ENCODE measurements around the gene VSTM2L.

VSTM2L gene

GRCh38 chr20:37879843-37880242 lies 23.1 kb upstream of the VSTM2L start:
- H3K27ac ChIP-seq (ENCODE audit: low read depth, low read length) = no peak overlapping the region
- H3K4me1 ChIP-seq (ENCODE audit: control insufficient read depth, insufficient read depth, low read length) = no peaks in the 10 kb centered on the region
- H3K9me3 ChIP-seq (ENCODE audit: control insufficient read depth, insufficient read depth, low read length) = no peaks in the 10 kb centered on the region

GRCh38 chr20:37880726-37881591 lies 22.0 kb upstream of the VSTM2L start:
- no peaks in the 10 kb centered on the region for H3K36me3 ChIP-seq (ENCODE audit: control insufficient read depth, insufficient read depth, low read length)
- no peaks in the 10 kb centered on the region for H3K4me1 ChIP-seq (ENCODE audit: control insufficient read depth, insufficient read depth, low read length)
- H3K27ac ChIP-seq (ENCODE audit: low read depth, low read length) = no peak overlapping the region
- no peak overlapping the region for H3K4me3 ChIP-seq (ENCODE audit: low read depth, low read length)
- no peaks in the 10 kb centered on the region for H3K27me3 ChIP-seq (ENCODE audit: control insufficient read depth, insufficient read depth, low read length)
- H3K9me3 ChIP-seq (ENCODE audit: control insufficient read depth, insufficient read depth, low read length) = no peaks in the 10 kb centered on the region
- H3K9ac ChIP-seq (ENCODE audit: low read depth, low read length) = no peak overlapping the region

More at GRCh38 chr20:37879843-37880242, 23.1 kb upstream of the VSTM2L start:
- Histone ChIP-seq H3K9ac (ENCODE audit: low read depth, low read length) (no peak overlapping the region), H3K36me3 (ENCODE audit: control insufficient read depth, insufficient read depth, low read length) (no peaks in the 10 kb centered on the region), H3K27me3 (ENCODE audit: control insufficient read depth, insufficient read depth, low read length) (no peaks in the 10 kb centered on the region), H3K4me3 (ENCODE audit: low read depth, low read length) (no peak overlapping the region)

- H3K9me3 ChIP-seq (ENCODE audit: control insufficient read depth, insufficient read depth, low read length) = no peaks in the 10 kb centered on the region
- H3K36me3 ChIP-seq (ENCODE audit: control insufficient read depth, insufficient read depth, low read length) = no peaks in the 10 kb centered on the region
- no peak overlapping the region for H3K9ac ChIP-seq (ENCODE audit: low read depth, low read length)
- no peaks in the 10 kb centered on the region for H3K27me3 ChIP-seq (ENCODE audit: control insufficient read depth, insufficient read depth, low read length)
- no peak overlapping the region for H3K4me3 ChIP-seq (ENCODE audit: low read depth, low read length)
- H3K27ac ChIP-seq (ENCODE audit: low read depth, low read length) = no peak overlapping the region
- H3K4me1 ChIP-seq (ENCODE audit: control insufficient read depth, insufficient read depth, low read length) = no peaks in the 10 kb centered on the region
Measured at GRCh38 chr20:37881601-37882343, 21.2 kb upstream of the VSTM2L start.

- Histone ChIP-seq H3K27me3 (ENCODE audit: control insufficient read depth, insufficient read depth, low read length) (no peaks in the 10 kb centered on the region), H3K9me3 (ENCODE audit: control insufficient read depth, insufficient read depth, low read length) (no peaks in the 10 kb centered on the region), H3K36me3 (ENCODE audit: control insufficient read depth, insufficient read depth, low read length) (no peaks in the 10 kb centered on the region), H3K4me3 (ENCODE audit: low read depth, low read length) (no peak overlapping the region), H3K27ac (ENCODE audit: low read depth, low read length) (no peak overlapping the region), H3K9ac (ENCODE audit: low read depth, low read length) (no peak overlapping the region), H3K4me1 (ENCODE audit: control insufficient read depth, insufficient read depth, low read length) (no peaks in the 10 kb centered on the region)
Measured at GRCh38 chr20:37882961-37883712, 19.8 kb upstream of the VSTM2L start.

GRCh38 chr20:37885042-37885441 lies 17.9 kb upstream of the VSTM2L start:
- Histone ChIP-seq H3K4me1 (ENCODE audit: control insufficient read depth, insufficient read depth, low read length) (no peaks in the 10 kb centered on the region), H3K4me3 (ENCODE audit: low read depth, low read length) (no peak overlapping the region), H3K9ac (ENCODE audit: low read depth, low read length) (no peak overlapping the region), H3K27ac (ENCODE audit: low read depth, low read length) (no peak overlapping the region), H3K27me3 (ENCODE audit: control insufficient read depth, insufficient read depth, low read length) (no peaks in the 10 kb centered on the region), H3K9me3 (ENCODE audit: control insufficient read depth, insufficient read depth, low read length) (no peaks in the 10 kb centered on the region), H3K36me3 (ENCODE audit: control insufficient read depth, insufficient read depth, low read length) (no peaks in the 10 kb centered on the region)

GRCh38 chr20:37885593-37886503 lies 17.1 kb upstream of the VSTM2L start:
- no peak overlapping the region for H3K4me3 ChIP-seq (ENCODE audit: low read depth, low read length)

GRCh38 chr20:37886851-37887297 lies 16.1 kb upstream of the VSTM2L start:
- Histone ChIP-seq H3K4me3 (ENCODE audit: low read depth, low read length) (no peak overlapping the region), H3K27me3 (ENCODE audit: control insufficient read depth, insufficient read depth, low read length) (no peaks in the 10 kb centered on the region)

More at GRCh38 chr20:37885593-37886503, 17.1 kb upstream of the VSTM2L start:
- H3K36me3 ChIP-seq (ENCODE audit: control insufficient read depth, insufficient read depth, low read length) = no peaks in the 10 kb centered on the region
- H3K27ac ChIP-seq (ENCODE audit: low read depth, low read length) = no peak overlapping the region
- no peaks in the 10 kb centered on the region for H3K4me1 ChIP-seq (ENCODE audit: control insufficient read depth, insufficient read depth, low read length)
- no peak overlapping the region for H3K9ac ChIP-seq (ENCODE audit: low read depth, low read length)
- H3K9me3 ChIP-seq (ENCODE audit: control insufficient read depth, insufficient read depth, low read length) = no peaks in the 10 kb centered on the region
- H3K27me3 ChIP-seq (ENCODE audit: control insufficient read depth, insufficient read depth, low read length) = no peaks in the 10 kb centered on the region

GRCh38 chr20:37888641-37889040 lies 14.3 kb upstream of the VSTM2L start:
- no peak overlapping the region for H3K4me3 ChIP-seq (ENCODE audit: low read depth, low read length)
- H3K36me3 ChIP-seq (ENCODE audit: control insufficient read depth, insufficient read depth, low read length) = no peaks in the 10 kb centered on the region
- H3K27ac ChIP-seq (ENCODE audit: low read depth, low read length) = no peak overlapping the region
- H3K27me3 ChIP-seq (ENCODE audit: control insufficient read depth, insufficient read depth, low read length) = no peaks in the 10 kb centered on the region
- H3K9ac ChIP-seq (ENCODE audit: low read depth, low read length) = no peak overlapping the region
- H3K4me1 ChIP-seq (ENCODE audit: control insufficient read depth, insufficient read depth, low read length) = no peaks in the 10 kb centered on the region
- H3K9me3 ChIP-seq (ENCODE audit: control insufficient read depth, insufficient read depth, low read length) = no peaks in the 10 kb centered on the region

More at GRCh38 chr20:37886851-37887297, 16.1 kb upstream of the VSTM2L start:
- H3K9ac ChIP-seq (ENCODE audit: low read depth, low read length) = no peak overlapping the region
- H3K9me3 ChIP-seq (ENCODE audit: control insufficient read depth, insufficient read depth, low read length) = no peaks in the 10 kb centered on the region
- no peaks in the 10 kb centered on the region for H3K36me3 ChIP-seq (ENCODE audit: control insufficient read depth, insufficient read depth, low read length)
- H3K4me1 ChIP-seq (ENCODE audit: control insufficient read depth, insufficient read depth, low read length) = no peaks in the 10 kb centered on the region
- H3K27ac ChIP-seq (ENCODE audit: low read depth, low read length) = no peak overlapping the region

GRCh38 chr20:37890108-37890507 lies 12.8 kb upstream of the VSTM2L start:
- Histone ChIP-seq H3K4me1 (ENCODE audit: control insufficient read depth, insufficient read depth, low read length) (no peaks in the 10 kb centered on the region), H3K36me3 (ENCODE audit: control insufficient read depth, insufficient read depth, low read length) (no peaks in the 10 kb centered on the region), H3K27me3 (ENCODE audit: control insufficient read depth, insufficient read depth, low read length) (no peaks in the 10 kb centered on the region), H3K4me3 (ENCODE audit: low read depth, low read length) (no peak overlapping the region), H3K9ac (ENCODE audit: low read depth, low read length) (no peak overlapping the region), H3K9me3 (ENCODE audit: control insufficient read depth, insufficient read depth, low read length) (no peaks in the 10 kb centered on the region), H3K27ac (ENCODE audit: low read depth, low read length) (no peak overlapping the region)

GRCh38 chr20:37890643-37891042 lies 12.3 kb upstream of the VSTM2L start:
- H3K4me1 ChIP-seq (ENCODE audit: control insufficient read depth, insufficient read depth, low read length) = no peaks in the 10 kb centered on the region
- no peak overlapping the region for H3K27ac ChIP-seq (ENCODE audit: low read depth, low read length)
- no peaks in the 10 kb centered on the region for H3K9me3 ChIP-seq (ENCODE audit: control insufficient read depth, insufficient read depth, low read length)
- no peaks in the 10 kb centered on the region for H3K36me3 ChIP-seq (ENCODE audit: control insufficient read depth, insufficient read depth, low read length)
- no peak overlapping the region for H3K4me3 ChIP-seq (ENCODE audit: low read depth, low read length)
- no peak overlapping the region for H3K9ac ChIP-seq (ENCODE audit: low read depth, low read length)
- H3K27me3 ChIP-seq (ENCODE audit: control insufficient read depth, insufficient read depth, low read length) = no peaks in the 10 kb centered on the region

All from HUES48 (cell line).